ENCODE measurements around the gene NPLOC4.

Gene NPLOC4

GRCh38 chr17:81570964-81571363 is 65.9 kb downstream of the NPLOC4 start:
- no peaks in the 10 kb centered on the region for H3K27me3 ChIP-seq (ENCODE audit: low read length)
- H3K9ac ChIP-seq (ENCODE audit: low read length) = no peak overlapping the region
- no peaks in the 10 kb centered on the region for H3K79me2 ChIP-seq (ENCODE audit: insufficient read depth, low read length)
- no peaks in the 10 kb centered on the region for H3K9me3 ChIP-seq (ENCODE audit: insufficient read depth, low read length)
- 0 out of 2 replicates have a peak, but pooled peaks cover 2% of the 10 kb centered on the region for H3K36me3 ChIP-seq (ENCODE audit: low read length)
- H3F3A ChIP-seq (ENCODE audit: insufficient read depth) = no peaks in the 10 kb centered on the region
- H2AFZ ChIP-seq (ENCODE audit: low read depth, low read length, severe bottlenecking) = no peak overlapping the region
- TF ChIP-seq EZH2phosphoT487 (conservative IDR thresholded peaks at IDR 0.05; ENCODE audit: low read length) (no peak), CTCF (IDR thresholded peaks at IDR 0.05; ENCODE audit: insufficient read depth, low read length, poor library complexity, severe bottlenecking) (no peak)
- H3K9me2 ChIP-seq (replicated peaks; ENCODE audit: insufficient read depth, low read length) = no peaks in the 10 kb centered on the region
- no peak overlapping the region for H3K4me3 ChIP-seq (ENCODE audit: insufficient read depth, low read length, poor library complexity, severe bottlenecking)
- H3K4me2 ChIP-seq (ENCODE audit: low read depth, low read length, poor library complexity, severe bottlenecking) = no peak overlapping the region
- H4K20me1 ChIP-seq (ENCODE audit: low read depth, low read length) = no peaks in the 10 kb centered on the region
- no peak overlapping the region for H3K27ac ChIP-seq (ENCODE audit: low read depth, low read length)

GRCh38 chr17:81569986-81570514 is 66.9 kb downstream of the NPLOC4 start:
- Histone ChIP-seq H3F3A (ENCODE audit: insufficient read depth) (no peaks in the 10 kb centered on the region), H3K9me3 (ENCODE audit: insufficient read depth, low read length) (no peaks in the 10 kb centered on the region), H3K9ac (ENCODE audit: low read length) (no peak overlapping the region), H3K36me3 (ENCODE audit: low read length) (0 out of 2 replicates have a peak, but pooled peaks cover 2% of the 10 kb centered on the region), H3K4me2 (ENCODE audit: low read depth, low read length, poor library complexity, severe bottlenecking) (no peak overlapping the region), H4K20me1 (ENCODE audit: low read depth, low read length) (no peaks in the 10 kb centered on the region), H3K4me3 (ENCODE audit: insufficient read depth, low read length, poor library complexity, severe bottlenecking) (no peak overlapping the region), H2AFZ (ENCODE audit: low read depth, low read length, severe bottlenecking) (no peak overlapping the region), H3K79me2 (ENCODE audit: insufficient read depth, low read length) (no peaks in the 10 kb centered on the region), H3K9me2 (replicated peaks; ENCODE audit: insufficient read depth, low read length) (no peaks in the 10 kb centered on the region), H3K27me3 (ENCODE audit: low read length) (no peaks in the 10 kb centered on the region), H3K27ac (ENCODE audit: low read depth, low read length) (no peak overlapping the region)
- TF ChIP-seq CTCF (IDR thresholded peaks at IDR 0.05; ENCODE audit: insufficient read depth, low read length, poor library complexity, severe bottlenecking) (no peak), EZH2phosphoT487 (conservative IDR thresholded peaks at IDR 0.05; ENCODE audit: low read length) (no peak)

GRCh38 chr17:81568416-81568815 is 68.5 kb downstream of the NPLOC4 start:
- H2AFZ ChIP-seq (ENCODE audit: low read depth, low read length, severe bottlenecking) = no peak overlapping the region
- no peaks in the 10 kb centered on the region for H3K9me2 ChIP-seq (replicated peaks; ENCODE audit: insufficient read depth, low read length)
- H3K36me3 ChIP-seq (ENCODE audit: low read length) = 0 out of 2 replicates have a peak, but pooled peaks cover 2% of the 10 kb centered on the region
- H3F3A ChIP-seq (ENCODE audit: insufficient read depth) = no peaks in the 10 kb centered on the region
- no peaks in the 10 kb centered on the region for H3K9me3 ChIP-seq (ENCODE audit: insufficient read depth, low read length)
- no peaks in the 10 kb centered on the region for H3K79me2 ChIP-seq (ENCODE audit: insufficient read depth, low read length)
- no peaks in the 10 kb centered on the region for H3K27me3 ChIP-seq (ENCODE audit: low read length)
- TF ChIP-seq EZH2phosphoT487 (conservative IDR thresholded peaks at IDR 0.05; ENCODE audit: low read length) (no peak), CTCF (IDR thresholded peaks at IDR 0.05; ENCODE audit: insufficient read depth, low read length, poor library complexity, severe bottlenecking) (no peak)
- no peak overlapping the region for H3K4me2 ChIP-seq (ENCODE audit: low read depth, low read length, poor library complexity, severe bottlenecking)
- H3K4me3 ChIP-seq (ENCODE audit: insufficient read depth, low read length, poor library complexity, severe bottlenecking) = no peak overlapping the region
- H4K20me1 ChIP-seq (ENCODE audit: low read depth, low read length) = no peaks in the 10 kb centered on the region
- H3K9ac ChIP-seq (ENCODE audit: low read length) = no peak overlapping the region
- H3K27ac ChIP-seq (ENCODE audit: low read depth, low read length) = no peak overlapping the region
